ENCODE measurements around the gene DLX5.
A peak's percentile ranks its signal among the peaks of the same experiment; 100 is the strongest.
"Not testable (repeated sequence)": the region's sequence is repeated elsewhere in the genome, so short reads cannot be mapped to it uniquely, and the experiment has no call there.

Gene DLX5

GRCh38 chr7:97024209-97025129 is at the start of gene DLX5:
TSS of gene DLX5 (minus strand) at chr7:97024831. CDS start at chr7:97024623, 208 bp downstream.
- Mint-ChIP-seq H3K27ac (no peak within 1 kb of the TSS), H3K4me1 (peaks cover 52% of the 10 kb centered on the region), H3K27me3 (ENCODE audit: low read depth) (peaks cover 99% of the 10 kb centered on the region), H3K9me3 (no peaks in the 10 kb centered on the region), H3K36me3 (ENCODE audit: low read depth) (no peaks in the 10 kb centered on the region), H3K4me3 (peak within 1 kb of the TSS; percentile 86 to 88 (median 88))
- no peak for TF ChIP-seq CTCF (IDR thresholded peaks at IDR 0.05; ENCODE audit: unreplicated experiment in 3 of 3)

- not testable (repeated sequence) for H3K27me3 Mint-ChIP-seq (ENCODE audit: low read depth); H3K4me3 Mint-ChIP-seq
Measured at GRCh38 chr7:97072025-97072424, 47.4 kb upstream of the DLX5 start.

GRCh38 chr7:97064972-97065587 is 40.4 kb upstream of the DLX5 start:
- no peaks in the 10 kb centered on the region for H3K36me3 Mint-ChIP-seq (ENCODE audit: low read depth)
- H3K9me3 Mint-ChIP-seq = peaks cover 7% of the 10 kb centered on the region
- H3K4me3 Mint-ChIP-seq = no peak overlapping the region
- H3K27me3 Mint-ChIP-seq (ENCODE audit: low read depth) = no peaks in the 10 kb centered on the region
- no peaks in the 10 kb centered on the region for H3K4me1 Mint-ChIP-seq
- H3K27ac Mint-ChIP-seq = no peak overlapping the region
- TF ChIP-seq CTCF (IDR thresholded peaks at IDR 0.05; ENCODE audit: unreplicated experiment in 3 of 3) = peak; percentile 65 to 70 (median 69)

More at GRCh38 chr7:97072025-97072424, 47.4 kb upstream of the DLX5 start:
- H3K27ac Mint-ChIP-seq; H3K36me3 Mint-ChIP-seq (ENCODE audit: low read depth); H3K4me1 Mint-ChIP-seq: not testable (repeated sequence)
- H3K9me3 Mint-ChIP-seq = peaks cover 23% of the 10 kb centered on the region

- Mint-ChIP-seq H3K4me3 (no peak overlapping the region), H3K27me3 (ENCODE audit: low read depth) (no peaks in the 10 kb centered on the region), H3K4me1 (no peaks in the 10 kb centered on the region), H3K36me3 (ENCODE audit: low read depth) (no peaks in the 10 kb centered on the region), H3K27ac (no peak overlapping the region), H3K9me3 (peaks cover 16% of the 10 kb centered on the region)
- TF ChIP-seq CTCF (IDR thresholded peaks at IDR 0.05; ENCODE audit: unreplicated experiment in 3 of 3) = no peak
Measured at GRCh38 chr7:97064020-97064419, 39.4 kb upstream of the DLX5 start.

- no peak for TF ChIP-seq CTCF (IDR thresholded peaks at IDR 0.05; ENCODE audit: unreplicated experiment in 3 of 3)
Measured at GRCh38 chr7:97043281-97043680, 18.6 kb upstream of the DLX5 start.

GRCh38 chr7:97039374-97040065 is 14.9 kb upstream of the DLX5 start:
- Mint-ChIP-seq H3K9me3 (no peaks in the 10 kb centered on the region), H3K4me3 (no peak overlapping the region), H3K27me3 (ENCODE audit: low read depth) (peaks cover 36% of the 10 kb centered on the region), H3K27ac (no peak overlapping the region), H3K36me3 (ENCODE audit: low read depth) (no peaks in the 10 kb centered on the region), H3K4me1 (no peaks in the 10 kb centered on the region)
- no peak for TF ChIP-seq CTCF (IDR thresholded peaks at IDR 0.05; ENCODE audit: unreplicated experiment in 3 of 3)

More at GRCh38 chr7:97043281-97043680, 18.6 kb upstream of the DLX5 start:
- Mint-ChIP-seq H3K36me3 (ENCODE audit: low read depth) (no peaks in the 10 kb centered on the region), H3K4me1 (no peaks in the 10 kb centered on the region), H3K27ac (no peak overlapping the region), H3K27me3 (ENCODE audit: low read depth) (peaks cover 31% of the 10 kb centered on the region), H3K9me3 (no peaks in the 10 kb centered on the region), H3K4me3 (no peak overlapping the region)

- H3K4me3 Mint-ChIP-seq; H3K27ac Mint-ChIP-seq; H3K4me1 Mint-ChIP-seq; H3K36me3 Mint-ChIP-seq (ENCODE audit: low read depth); H3K9me3 Mint-ChIP-seq: not testable (repeated sequence)
- peaks cover 44% of the 10 kb centered on the region for H3K27me3 Mint-ChIP-seq (ENCODE audit: low read depth)
Measured at GRCh38 chr7:97034213-97034852, 9.7 kb upstream of the DLX5 start.
